Measurements from ENCODE around the gene FTH1. TPM values are rescaled to one million over a fixed set of nuclear protein-coding genes. Genes with fewer than 3 reads are reported as not detected.
"Not testable (repeated sequence)": the region's sequence is repeated elsewhere in the genome, so short reads cannot be mapped to it uniquely, and the experiment has no call there.

Gene FTH1
- total RNA-seq, 1 donor from 2014 or later = 885 TPM

GRCh38 chr11:62004473-62004872 is 37.0 kb upstream of the FTH1 start:
- Mint-ChIP-seq H3K4me1 (ENCODE audit: low read depth, unreplicated experiment) (peaks cover 10% of the 10 kb centered on the region), H3K27ac (ENCODE audit: unreplicated experiment) (peak overlapping the region; percentile 91), H3K9me3 (ENCODE audit: unreplicated experiment) (peaks cover 5% of the 10 kb centered on the region), H3K27me3 (ENCODE audit: unreplicated experiment) (no peaks in the 10 kb centered on the region), H3K36me3 (ENCODE audit: unreplicated experiment) (peaks cover under 1% of the 10 kb centered on the region), H3K4me3 (ENCODE audit: unreplicated experiment) (no peak overlapping the region)
- no peak for DNase-seq
- TF ChIP-seq, protein P1, sequence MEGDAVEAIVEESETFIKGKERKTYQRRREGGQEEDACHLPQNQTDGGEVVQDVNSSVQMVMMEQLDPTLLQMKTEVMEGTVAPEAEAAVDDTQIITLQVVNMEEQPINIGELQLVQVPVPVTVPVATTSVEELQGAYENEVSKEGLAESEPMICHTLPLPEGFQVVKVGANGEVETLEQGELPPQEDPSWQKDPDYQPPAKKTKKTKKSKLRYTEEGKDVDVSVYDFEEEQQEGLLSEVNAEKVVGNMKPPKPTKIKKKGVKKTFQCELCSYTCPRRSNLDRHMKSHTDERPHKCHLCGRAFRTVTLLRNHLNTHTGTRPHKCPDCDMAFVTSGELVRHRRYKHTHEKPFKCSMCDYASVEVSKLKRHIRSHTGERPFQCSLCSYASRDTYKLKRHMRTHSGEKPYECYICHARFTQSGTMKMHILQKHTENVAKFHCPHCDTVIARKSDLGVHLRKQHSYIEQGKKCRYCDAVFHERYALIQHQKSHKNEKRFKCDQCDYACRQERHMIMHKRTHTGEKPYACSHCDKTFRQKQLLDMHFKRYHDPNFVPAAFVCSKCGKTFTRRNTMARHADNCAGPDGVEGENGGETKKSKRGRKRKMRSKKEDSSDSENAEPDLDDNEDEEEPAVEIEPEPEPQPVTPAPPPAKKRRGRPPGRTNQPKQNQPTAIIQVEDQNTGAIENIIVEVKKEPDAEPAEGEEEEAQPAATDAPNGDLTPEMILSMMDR (IDR thresholded peaks at IDR 0.05; ENCODE audit: partially characterized antibody, unreplicated experiment) = no peak

DNA sequence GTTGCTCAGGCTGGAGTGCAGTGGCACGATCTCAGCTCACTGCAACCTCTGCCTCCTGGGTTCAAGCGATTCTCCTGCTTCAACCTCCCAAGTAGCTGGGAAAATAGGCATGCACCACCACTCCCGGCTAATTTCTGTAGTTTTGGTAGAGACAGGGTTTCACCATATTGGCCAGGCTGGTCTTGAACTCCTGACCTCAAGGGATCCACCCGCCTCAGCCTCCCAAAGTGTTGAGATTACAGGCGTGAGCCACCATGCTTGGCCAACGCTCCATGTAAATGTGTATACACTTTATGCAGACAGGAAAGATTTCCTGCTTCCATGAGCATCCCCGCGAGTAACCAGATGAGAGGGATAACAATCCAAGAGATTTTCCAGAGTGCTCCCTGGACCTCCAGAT is 34.8 kb upstream of the FTH1 start:
- H3K36me3 Mint-ChIP-seq (ENCODE audit: unreplicated experiment); H3K4me3 Mint-ChIP-seq (ENCODE audit: unreplicated experiment); H3K27me3 Mint-ChIP-seq (ENCODE audit: unreplicated experiment); DNase-seq; H3K27ac Mint-ChIP-seq (ENCODE audit: unreplicated experiment); H3K4me1 Mint-ChIP-seq (ENCODE audit: low read depth, unreplicated experiment): not testable (repeated sequence)
- peaks cover 10% of the 10 kb centered on the region for H3K9me3 Mint-ChIP-seq (ENCODE audit: unreplicated experiment)

DNA sequence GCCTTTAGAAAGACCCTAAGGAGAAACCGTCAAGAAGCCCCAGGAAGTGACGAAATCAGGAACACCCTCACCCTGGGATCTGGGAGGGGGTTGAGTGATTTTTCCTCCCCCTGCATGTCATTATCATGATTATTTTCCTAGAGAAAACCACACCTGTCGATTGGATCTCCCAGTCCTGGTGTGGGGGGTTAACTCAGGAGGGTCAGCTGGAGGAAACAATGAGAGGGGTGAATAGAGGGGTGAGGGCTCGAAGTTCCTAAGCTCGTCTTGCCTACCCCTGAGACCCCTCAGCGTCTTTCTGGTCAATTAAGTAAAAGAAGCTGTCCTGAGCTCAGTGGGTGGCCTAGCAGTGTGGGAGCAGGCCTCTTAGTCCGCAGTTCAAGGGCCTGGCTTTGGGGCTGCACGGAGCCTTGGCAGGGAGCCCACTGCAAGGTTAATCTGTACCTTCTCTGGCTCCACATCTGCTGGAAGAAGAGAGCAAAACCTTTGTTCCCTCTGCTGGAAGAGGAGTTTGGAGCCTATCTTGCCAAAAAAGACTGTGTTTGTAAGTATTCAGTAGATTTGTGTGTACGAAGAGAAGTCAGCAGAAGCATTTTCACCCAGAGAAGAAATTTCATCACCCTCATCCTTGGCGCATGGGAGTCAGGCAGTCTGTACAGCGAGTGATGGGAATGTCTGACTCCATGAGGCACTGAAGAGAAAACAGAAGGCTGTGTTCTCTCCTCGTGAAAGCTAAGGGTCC is 34.2 kb upstream of the FTH1 start:
- DNase-seq = no peak
- Mint-ChIP-seq H3K4me1 (ENCODE audit: low read depth, unreplicated experiment) (peaks cover 10% of the 10 kb centered on the region), H3K9me3 (ENCODE audit: unreplicated experiment) (peaks cover 10% of the 10 kb centered on the region), H3K36me3 (ENCODE audit: unreplicated experiment) (peaks cover 7% of the 10 kb centered on the region), H3K27me3 (ENCODE audit: unreplicated experiment) (no peaks in the 10 kb centered on the region), H3K27ac (ENCODE audit: unreplicated experiment) (no peak overlapping the region), H3K4me3 (ENCODE audit: unreplicated experiment) (no peak overlapping the region)
- TF ChIP-seq, protein P1 (IDR thresholded peaks at IDR 0.05; ENCODE audit: partially characterized antibody, unreplicated experiment) = no peak

DNA sequence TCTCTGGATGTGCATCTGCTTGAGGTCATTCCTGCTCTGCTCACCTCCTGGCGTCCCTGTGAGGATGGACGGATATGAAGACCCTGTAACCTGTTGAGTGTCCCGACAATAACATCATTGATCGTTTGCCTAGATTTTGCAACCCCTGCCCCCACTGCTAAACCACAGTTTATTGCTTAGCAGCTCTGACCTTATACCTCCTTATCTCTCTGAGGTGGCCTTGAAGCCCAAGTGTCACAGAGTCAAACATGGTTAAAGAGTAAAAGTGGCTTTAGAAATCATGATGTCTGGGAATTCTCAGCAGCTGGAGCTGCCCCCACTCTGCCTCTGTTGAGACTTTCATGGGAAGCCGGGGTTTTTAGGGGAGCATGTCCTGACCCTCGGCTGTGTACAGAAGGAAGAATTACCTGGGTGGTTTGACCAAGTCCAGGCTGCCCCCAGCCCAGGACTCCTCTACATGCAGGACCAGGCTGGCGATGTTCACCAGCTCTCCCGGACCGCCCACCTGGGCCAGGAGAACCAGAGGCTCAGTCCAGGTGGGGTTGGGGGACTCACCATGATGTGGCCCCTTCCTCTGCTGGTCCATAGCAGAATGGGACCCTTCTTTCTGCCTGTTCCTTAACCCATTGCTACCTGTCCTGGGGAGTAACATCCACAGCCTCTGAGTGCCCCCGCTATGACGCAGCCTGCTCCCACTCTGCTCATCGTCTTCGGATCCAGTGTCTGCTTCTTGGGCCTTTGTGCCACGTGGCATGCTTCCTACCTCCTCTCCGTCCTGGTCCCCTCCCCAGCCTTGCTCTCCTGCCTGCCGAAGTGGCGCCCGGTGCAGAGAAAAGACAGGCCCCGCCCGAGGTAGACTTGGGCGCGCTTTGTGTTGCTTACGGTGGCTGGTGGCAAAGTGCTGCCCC is 33.4 kb upstream of the FTH1 start:
- no peak overlapping the region for H3K4me3 Mint-ChIP-seq (ENCODE audit: unreplicated experiment)
- H3K36me3 Mint-ChIP-seq (ENCODE audit: unreplicated experiment) = peaks cover 7% of the 10 kb centered on the region
- DNase-seq = no peak
- H3K27me3 Mint-ChIP-seq (ENCODE audit: unreplicated experiment) = no peaks in the 10 kb centered on the region
- TF ChIP-seq, protein P1 (IDR thresholded peaks at IDR 0.05; ENCODE audit: partially characterized antibody, unreplicated experiment) = no peak
- peaks cover 10% of the 10 kb centered on the region for H3K4me1 Mint-ChIP-seq (ENCODE audit: low read depth, unreplicated experiment)
- H3K27ac Mint-ChIP-seq (ENCODE audit: unreplicated experiment) = no peak overlapping the region
- H3K9me3 Mint-ChIP-seq (ENCODE audit: unreplicated experiment) = peaks cover 10% of the 10 kb centered on the region

DNA sequence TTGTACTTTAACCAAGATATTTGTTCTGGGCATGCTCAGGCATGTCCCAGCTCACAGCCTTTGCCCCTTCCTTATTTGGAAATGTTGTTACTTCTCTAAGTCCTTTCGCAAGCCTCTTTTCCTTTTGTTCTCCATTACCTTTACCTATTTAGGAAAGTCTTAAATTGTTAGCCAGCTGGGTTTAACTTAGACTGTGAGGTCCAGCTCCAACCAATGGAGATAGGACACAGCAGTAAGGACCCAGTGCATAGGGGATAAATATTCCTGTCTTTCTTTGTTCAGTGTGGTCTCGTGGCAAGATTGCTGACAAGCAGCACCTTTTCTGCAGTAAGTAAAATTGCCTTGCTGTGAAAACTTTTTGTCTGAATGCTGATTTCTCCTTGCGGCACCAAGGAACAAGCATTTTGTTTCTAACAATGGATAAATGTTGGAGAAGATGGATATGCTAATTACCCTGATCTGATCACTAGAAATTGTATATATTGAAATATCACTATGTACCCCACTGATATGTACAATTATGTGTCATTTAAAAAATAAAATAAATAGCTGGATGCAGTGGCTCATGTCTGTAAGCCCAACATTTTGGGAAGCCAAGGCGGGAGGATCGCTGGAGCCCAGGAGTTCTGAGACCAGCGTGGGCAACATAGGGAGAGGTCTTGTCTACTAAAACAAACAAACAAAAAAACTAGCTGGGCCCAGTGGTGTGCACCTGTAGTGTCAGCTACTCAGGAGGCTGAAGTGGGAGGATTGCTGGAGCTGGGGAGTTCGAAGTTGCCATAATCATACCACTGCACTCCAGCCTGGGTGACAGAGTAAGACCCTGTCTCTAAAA is 31.9 kb upstream of the FTH1 start:
- peaks cover 5% of the 10 kb centered on the region for H3K9me3 Mint-ChIP-seq (ENCODE audit: unreplicated experiment)
- no peak overlapping the region for H3K27ac Mint-ChIP-seq (ENCODE audit: unreplicated experiment)
- no peak overlapping the region for H3K4me3 Mint-ChIP-seq (ENCODE audit: unreplicated experiment)
- TF ChIP-seq, protein P1 (IDR thresholded peaks at IDR 0.05; ENCODE audit: partially characterized antibody, unreplicated experiment) = no peak
- no peaks in the 10 kb centered on the region for H3K27me3 Mint-ChIP-seq (ENCODE audit: unreplicated experiment)
- no peaks in the 10 kb centered on the region for H3K4me1 Mint-ChIP-seq (ENCODE audit: low read depth, unreplicated experiment)
- H3K36me3 Mint-ChIP-seq (ENCODE audit: unreplicated experiment) = peaks cover 7% of the 10 kb centered on the region
- DNase-seq = no peak
